ENCODE measurements around the gene ITIH3.

ITIH3 gene

DNA sequence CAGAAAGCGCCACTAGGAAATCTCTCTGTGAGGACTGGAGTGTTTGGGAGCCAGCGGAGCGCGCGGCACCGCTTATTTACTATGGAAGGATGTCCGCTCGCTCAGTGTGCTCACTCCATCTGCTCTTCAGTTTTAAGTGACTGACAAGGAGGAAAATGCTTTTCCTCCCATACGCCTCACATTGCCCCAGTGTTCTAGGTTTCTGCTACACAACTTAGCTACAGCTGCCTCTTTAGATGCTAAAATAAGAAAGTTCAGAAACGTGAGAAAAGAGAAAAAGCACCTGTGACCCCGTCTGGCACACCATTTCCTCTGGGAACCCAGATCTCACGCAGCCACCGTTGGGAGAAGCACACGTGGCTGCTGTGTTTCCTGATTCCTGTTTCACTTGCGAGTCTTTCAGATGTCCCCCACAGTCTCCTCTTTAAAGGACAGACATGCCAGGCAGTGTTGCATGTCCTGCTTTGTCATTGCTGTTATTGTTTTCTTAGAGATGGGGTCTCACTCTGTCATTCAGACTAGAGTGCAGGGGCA lies 51.9 kb downstream of the ITIH3 start:
- no peak for DNase-seq

DNA sequence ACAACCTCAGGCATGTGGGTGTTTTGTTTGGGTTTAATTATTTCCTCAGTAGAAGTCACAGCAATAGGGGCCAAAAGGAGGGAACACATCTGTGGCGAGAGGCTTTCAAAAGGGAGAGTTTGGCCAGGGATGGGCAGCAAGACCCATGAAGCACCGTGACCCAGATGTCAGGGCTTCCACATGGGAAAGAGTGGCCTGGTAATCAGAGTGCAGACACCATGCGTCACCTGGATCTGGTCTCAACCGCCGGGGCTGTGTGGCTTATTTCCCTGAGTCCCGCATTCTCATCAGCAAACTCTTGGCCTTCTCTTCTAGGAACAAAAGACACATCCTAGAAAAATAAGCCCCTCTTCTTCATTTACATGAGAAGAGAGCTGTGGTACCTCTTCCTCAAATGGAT lies 52.6 kb downstream of the ITIH3 start:
- DNase-seq, result no peak

DNA sequence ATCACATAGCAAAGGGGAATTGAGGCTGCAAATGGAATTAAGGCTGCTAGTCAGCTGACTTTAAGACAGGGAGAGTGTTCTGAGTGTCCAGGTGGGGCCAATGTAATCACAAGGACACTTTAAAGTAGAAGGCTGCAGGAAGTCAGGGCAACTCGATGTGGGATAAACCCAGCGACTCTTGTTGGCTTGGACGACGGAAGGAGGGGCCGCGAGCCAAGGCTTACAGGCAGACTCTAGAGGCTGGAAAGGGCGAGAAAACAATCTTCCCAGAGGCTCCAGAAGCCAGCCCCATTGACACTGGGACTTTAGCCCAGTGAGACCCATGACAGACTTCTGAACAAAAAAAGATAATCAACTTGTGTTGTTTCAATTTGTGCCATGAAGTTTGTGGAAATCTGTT lies 53.1 kb downstream of the ITIH3 start:
- DNase-seq, result no peak

DNA sequence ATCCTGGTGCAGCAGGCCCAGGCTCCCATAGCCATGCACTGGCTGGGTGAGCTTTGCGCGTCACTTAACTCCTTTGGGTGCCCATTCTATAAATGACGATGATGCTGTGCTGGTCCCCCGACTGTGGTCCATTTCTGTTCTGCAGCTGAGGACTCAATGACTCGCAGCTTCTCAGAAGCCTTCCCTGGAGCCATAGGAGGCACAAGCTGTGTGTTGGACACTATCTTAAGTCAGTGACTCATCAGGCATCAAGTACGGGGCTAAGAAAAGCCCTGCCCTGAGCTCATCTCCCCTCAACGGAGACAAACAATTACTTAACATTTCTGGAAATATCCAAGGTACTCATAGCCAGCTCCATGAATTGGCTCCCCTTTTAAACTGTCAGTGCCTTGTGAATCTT lies 54.0 kb downstream of the ITIH3 start:
- DNase-seq, result no peak

DNA sequence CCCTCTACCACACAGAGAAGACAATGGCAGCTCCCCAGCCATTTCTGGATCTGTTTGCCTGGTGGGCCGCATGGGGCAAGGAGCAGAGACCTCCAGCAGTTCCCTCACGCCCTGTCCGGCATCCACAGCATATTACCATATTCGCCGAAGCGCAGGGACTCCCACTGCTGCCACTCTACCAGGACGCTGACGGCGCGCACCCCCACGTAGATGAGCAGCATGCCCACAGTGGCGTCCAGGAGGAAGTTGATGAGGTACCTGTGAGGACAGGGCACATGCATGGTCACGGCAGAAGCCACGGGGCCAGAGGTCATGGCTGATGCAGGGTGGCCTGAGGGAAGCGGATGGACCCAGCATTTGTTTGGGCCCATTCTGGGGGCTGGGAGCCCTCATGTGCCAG lies 55.1 kb downstream of the ITIH3 start:
- no peak for DNase-seq

DNA sequence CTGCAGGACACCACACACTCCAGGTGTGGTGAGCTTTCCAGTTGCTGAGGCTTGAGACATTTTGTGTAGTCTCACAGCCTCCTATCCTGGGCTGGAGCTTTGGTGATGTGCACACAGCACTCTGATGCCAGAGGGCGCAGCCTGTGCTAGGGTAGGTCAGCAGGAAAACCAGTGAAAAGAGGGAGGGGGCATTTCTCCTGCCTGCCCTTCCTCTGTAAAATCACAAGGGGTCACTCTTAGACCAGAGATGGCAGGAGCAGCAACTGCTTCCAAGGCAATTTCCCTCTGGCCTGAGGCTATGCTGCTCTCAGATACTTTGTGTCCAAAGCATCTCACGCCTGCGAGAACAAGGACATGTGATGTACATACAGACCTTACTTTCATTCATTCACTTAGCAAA lies 56.8 kb downstream of the ITIH3 start:
- DNase-seq, result no peak

DNA sequence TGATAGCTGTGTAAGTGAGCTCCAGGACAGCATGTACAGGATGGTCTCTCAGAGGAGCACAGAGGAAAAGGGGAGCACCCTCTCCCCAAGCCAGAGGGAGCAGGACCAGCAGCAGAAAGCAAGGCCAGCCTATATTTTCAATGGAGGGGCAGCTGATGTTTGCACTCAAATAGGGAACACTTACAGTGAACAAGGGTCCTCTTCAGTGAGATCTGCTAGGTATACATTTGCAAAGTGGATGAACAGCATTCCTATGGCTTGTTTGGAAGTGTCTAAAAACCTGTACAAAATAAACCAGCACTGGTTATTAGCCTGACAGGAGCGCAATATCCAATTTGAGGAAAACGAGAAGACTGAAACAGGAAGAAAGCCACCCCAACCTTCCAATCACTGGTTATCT lies 57.8 kb downstream of the ITIH3 start:
- DNase-seq, result no peak

DNA sequence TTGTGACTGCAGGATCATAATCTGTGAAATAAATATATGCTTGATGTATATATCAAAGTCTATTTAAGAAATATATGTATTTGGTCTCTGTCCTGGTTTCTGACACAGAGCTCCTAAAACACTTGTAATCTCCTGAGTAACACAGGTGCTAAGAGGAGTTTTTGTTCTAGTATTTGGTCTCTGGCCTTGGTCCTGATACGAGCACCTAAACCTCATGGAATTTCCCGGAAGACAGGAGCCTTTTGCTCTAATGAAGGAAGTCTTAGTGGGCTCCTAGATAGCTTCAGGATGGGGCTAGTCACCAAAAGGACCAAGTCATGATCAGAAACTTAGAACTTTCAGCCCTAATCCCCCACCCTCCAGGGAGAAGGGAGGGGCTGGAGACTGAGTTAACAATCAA lies 59.4 kb downstream of the ITIH3 start:
- DNase-seq, result no peak

DNA sequence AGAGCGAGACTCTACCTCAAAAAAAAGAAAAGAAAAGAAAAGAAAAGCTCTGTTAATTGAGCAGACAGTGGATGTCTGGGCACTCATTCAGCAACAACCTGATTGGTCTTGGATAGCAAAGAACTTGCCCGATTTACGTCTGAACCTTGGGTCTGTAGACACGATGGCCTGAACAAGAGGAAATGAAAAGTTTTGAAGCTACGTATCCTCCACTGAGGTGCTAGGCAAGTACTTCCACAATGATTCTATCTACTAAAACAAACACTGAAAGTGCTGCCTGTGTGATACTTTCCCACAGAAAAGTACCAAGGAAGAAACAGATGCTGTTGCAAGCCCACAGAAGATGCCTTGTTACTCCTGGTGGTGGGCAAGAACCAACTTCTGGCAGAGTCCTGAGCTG lies 62.1 kb downstream of the ITIH3 start:
- DNase-seq, result no peak

DNA sequence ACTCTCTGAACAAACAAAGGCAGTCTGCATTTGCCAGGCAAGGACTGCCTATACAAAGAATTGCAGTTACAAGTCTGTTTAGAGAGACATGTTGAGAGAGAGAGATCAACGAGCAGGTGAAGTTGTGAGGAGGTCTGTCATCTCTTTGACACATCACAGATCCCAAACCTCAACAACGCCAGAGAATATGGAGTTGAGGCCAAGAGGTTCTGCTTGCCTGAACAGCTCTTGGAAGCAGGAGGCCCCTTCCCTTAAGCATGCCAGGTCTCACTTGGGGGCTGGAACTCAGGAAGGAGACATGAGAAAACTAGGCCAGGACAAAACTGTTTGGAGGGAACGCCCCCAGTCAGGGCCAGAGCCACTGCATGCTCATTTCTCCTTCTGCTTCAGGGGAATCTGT lies 62.5 kb downstream of the ITIH3 start:
- no peak for DNase-seq

DNA sequence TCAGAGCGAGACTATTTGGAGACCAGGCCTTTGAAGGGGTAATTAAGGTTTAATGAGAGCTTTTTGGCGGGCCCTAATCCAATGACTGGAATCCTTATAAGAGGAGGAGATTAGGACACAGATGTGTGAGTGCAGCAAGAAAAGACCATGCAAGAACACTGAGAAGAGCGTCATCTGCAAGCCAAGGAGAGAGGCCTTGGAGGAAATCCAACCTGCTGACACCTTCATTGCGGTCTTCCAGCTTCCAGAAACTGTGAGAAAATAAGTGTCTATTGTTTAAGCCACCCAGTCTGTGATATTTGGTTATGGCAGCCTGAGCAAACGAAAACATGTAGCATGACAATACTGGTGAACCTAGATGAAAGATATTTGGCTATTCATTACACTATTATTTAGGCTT lies 63.3 kb downstream of the ITIH3 start:
- DNase-seq, result no peak

Data from activated effector memory CD4-positive, alpha-beta T cell treated with anti-CD3 and anti-CD28 coated beads, Interleukin-2, amount 50 U/mL, for 16 hours (primary cell).